Breast epithelium (tissue), 4 donors: Measurements from ENCODE around the gene AARS2. TPM values are rescaled to one million over a fixed set of nuclear protein-coding genes. Genes with fewer than 3 reads are reported as not detected.

Experiments used
- DNase-seq, 2 donors: peaks; one replicate each; pipeline ENCODE4 v3.0.0-alpha.2; 2019; ENCODE audit warnings: low spot score in 2 of 2
- H3K27ac ChIP-seq, 2 donors: fragments of 200-600 bp; sonication (generic) in 1 of 2; one replicate each; pipeline ENCODE4 v1.5.1; 2016 to 2019; ENCODE audit warnings: mild to moderate bottlenecking in 1 of 2
- H3K27me3 ChIP-seq, 2 donors: fragments of 200-600 bp; sonication (generic) in 1 of 2; one replicate each; pipeline versions ENCODE4 v1.5.1 to v1.6.0; 2017 to 2019; ENCODE audit warnings: control low read depth in 1 of 2, mild to moderate bottlenecking in 1 of 2
- H3K36me3 ChIP-seq: fragments of 200-600 bp; one replicate; pipeline ENCODE4 v1.5.1; 2019
- H3K4me1 ChIP-seq, 2 donors: fragments of 200-600 bp; sonication (generic); one replicate each; pipeline ENCODE4 v1.5.1; 2016 to 2019; ENCODE audit warnings: control low read depth in 1 of 2
- H3K4me3 ChIP-seq, 3 donors: fragments of 200-600 bp; sonication (generic); 1 replicate in 2 of 3; 2 replicates in 1 of 3; pipeline ENCODE4 v1.5.1; 2016 to 2019; ENCODE audit warnings: mild to moderate bottlenecking in 3 of 3, moderate library complexity in 2 of 3
- H3K9me3 ChIP-seq, 2 donors: fragments of 200-600 bp; sonication (generic) in 1 of 2; one replicate each; pipeline ENCODE4 v1.5.1; 2016 to 2019; ENCODE audit warnings: control low read depth in 1 of 2
- POLR2A ChIP-seq: fragments of 450-650 bp; IDR thresholded peaks from one replicate; pipeline ENCODE4 v1.6.1; 2016; ENCODE audit warnings: antibody characterized with exemption, mild to moderate bottlenecking, moderate library complexity
- POLR2AphosphoS5 ChIP-seq, 3 donors: sonication (generic); formaldehyde crosslinking; IDR thresholded peaks; one replicate each; pipeline ENCODE4 v1.6.1; 2017; ENCODE audit warnings: antibody characterized with exemption in 3 of 3
- intact Hi-C: fragments of 100-400 bp; cut with DNase I; formaldehyde crosslinking; loops from one replicate; pipeline ENCODE4 v1.15.1; 2023; ENCODE audit warnings: low total_unique reads
- total RNA-seq, 3 donors: library from RNA; depleted of rRNA; stranded (reverse); fragments of >200 nt; gene quantifications; one replicate each; pipeline ENCODE4 v1.1.0, GENCODE V29; 2016
- TF ChIP-seq, protein P1 (sequence below), 3 donors: fragments of 450-650 bp; IDR thresholded peaks; one replicate each; pipeline ENCODE4 v1.5.1; 2016 to 2017; ENCODE audit warnings: antibody characterized with exemption in 3 of 3, mild to moderate bottlenecking in 3 of 3, moderate library complexity in 3 of 3

The AARS2 gene
- total RNA-seq, 3 donors from 2014 or later, result 6.9 to 16.5 (median 12.8) TPM

DNA sequence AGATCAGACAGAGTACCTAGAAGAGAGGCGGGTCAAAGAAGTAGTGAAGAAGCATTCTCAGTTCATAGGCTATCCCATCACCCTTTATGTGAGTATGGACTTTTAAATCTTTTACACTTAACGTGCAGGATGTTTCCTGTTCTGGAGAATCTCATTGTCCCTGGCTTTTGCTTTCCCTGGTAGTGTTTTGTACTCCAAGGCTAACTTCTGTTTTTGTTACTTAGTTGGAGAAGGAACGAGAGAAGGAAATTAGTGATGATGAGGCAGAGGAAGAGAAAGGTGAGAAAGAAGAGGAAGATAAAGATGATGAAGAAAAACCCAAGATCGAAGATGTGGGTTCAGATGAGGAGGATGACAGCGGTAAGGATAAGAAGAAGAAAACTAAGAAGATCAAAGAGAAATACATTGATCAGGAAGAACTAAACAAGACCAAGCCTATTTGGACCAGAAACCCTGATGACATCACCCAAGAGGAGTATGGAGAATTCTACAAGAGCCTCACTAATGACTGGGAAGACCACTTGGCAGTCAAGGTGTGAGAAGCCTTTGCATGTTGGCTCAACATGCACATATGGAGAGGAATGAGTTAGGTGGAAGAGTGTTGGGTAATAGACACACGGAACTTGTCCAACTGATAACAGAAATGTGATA, 63.0 kb downstream of the AARS2 start:
- Histone ChIP-seq H3K4me1 (peaks cover 0 to 13% of the 10 kb centered on the region in 2 donors), H3K36me3 (peaks cover 4% of the 10 kb centered on the region), H3K27me3 (no peaks in the 10 kb centered on the region), H3K9me3 (no peaks in the 10 kb centered on the region), H3K4me3 (no peak overlapping the region), H3K27ac (peak overlapping the region; percentile 8 to 36)
- DNase-seq, result no peak
- intact Hi-C loops, result no loop called here
- TF ChIP-seq POLR2AphosphoS5 (IDR thresholded peaks at IDR 0.05), result no peak
- no peak for TF ChIP-seq POLR2A
- TF ChIP-seq, protein P1, sequence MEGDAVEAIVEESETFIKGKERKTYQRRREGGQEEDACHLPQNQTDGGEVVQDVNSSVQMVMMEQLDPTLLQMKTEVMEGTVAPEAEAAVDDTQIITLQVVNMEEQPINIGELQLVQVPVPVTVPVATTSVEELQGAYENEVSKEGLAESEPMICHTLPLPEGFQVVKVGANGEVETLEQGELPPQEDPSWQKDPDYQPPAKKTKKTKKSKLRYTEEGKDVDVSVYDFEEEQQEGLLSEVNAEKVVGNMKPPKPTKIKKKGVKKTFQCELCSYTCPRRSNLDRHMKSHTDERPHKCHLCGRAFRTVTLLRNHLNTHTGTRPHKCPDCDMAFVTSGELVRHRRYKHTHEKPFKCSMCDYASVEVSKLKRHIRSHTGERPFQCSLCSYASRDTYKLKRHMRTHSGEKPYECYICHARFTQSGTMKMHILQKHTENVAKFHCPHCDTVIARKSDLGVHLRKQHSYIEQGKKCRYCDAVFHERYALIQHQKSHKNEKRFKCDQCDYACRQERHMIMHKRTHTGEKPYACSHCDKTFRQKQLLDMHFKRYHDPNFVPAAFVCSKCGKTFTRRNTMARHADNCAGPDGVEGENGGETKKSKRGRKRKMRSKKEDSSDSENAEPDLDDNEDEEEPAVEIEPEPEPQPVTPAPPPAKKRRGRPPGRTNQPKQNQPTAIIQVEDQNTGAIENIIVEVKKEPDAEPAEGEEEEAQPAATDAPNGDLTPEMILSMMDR (IDR thresholded peaks at IDR 0.05), result no peak

Other genes with a start within 250 kb of the AARS2 start
- 10 to 100 TPM; 24.6 to 55.7 (median 30.4) TPM for gene MRPL14, start 185.9 kb downstream of the AARS2 start, total RNA-seq
- gene TMEM63B, start 185.8 kb downstream of the AARS2 start, total RNA-seq, result 10 to 100 TPM; 16.7 to 21.8 (median 18.9) TPM
- 1 to 10 TPM; 1.1 to 3.8 (median 2.9) TPM for gene CAPN11, start 154.5 kb downstream of the AARS2 start, total RNA-seq
- 1 to 10 TPM in 2 of 3 donors, under 1 TPM in 1; 0.88 to 3.4 (median 2.9) TPM for gene MYMX, start 96.4 kb downstream of the AARS2 start, total RNA-seq
- gene SLC29A1, start 89.8 kb downstream of the AARS2 start, total RNA-seq, result 100 to 1,000 TPM; 106 to 140 (median 110) TPM
- gene HSP90AB1, start 66.2 kb downstream of the AARS2 start, total RNA-seq, result 100 to 1,000 TPM; 643 to 810 (median 662) TPM
- 10 to 100 TPM; 32.8 to 50.5 (median 38.1) TPM for gene SLC35B2, start 55.8 kb downstream of the AARS2 start, total RNA-seq
- gene NFKBIE, start 47.8 kb downstream of the AARS2 start, total RNA-seq, result 10 to 100 TPM in 2 of 3 donors, 1 to 10 TPM in 1; 4.0 to 25.9 (median 14.4) TPM
- gene TMEM151B, start 42.9 kb downstream of the AARS2 start, total RNA-seq, result under 1 TPM in 1 of 3 donors, not detected in 2; 0.15 TPM
- gene SPATS1, start 29.3 kb upstream of the AARS2 start, total RNA-seq, result not detected
- gene CDC5L, start 74.4 kb upstream of the AARS2 start, total RNA-seq, result 10 to 100 TPM; 21.1 to 29.1 (median 22.0) TPM